WTC11 (cell line): ENCODE measurements around the gene UNC5A. TPM values are rescaled to one million over a fixed set of nuclear protein-coding genes. Genes with fewer than 3 reads are reported as not detected.

ENCODE experiments used
- ATAC-seq: fragments of 200-7000 bp; cut with Tn5 transposase; 2 replicates; pipeline ENCODE4 v1.10.0; 2021; ENCODE audit warnings: mild to moderate bottlenecking, moderate library complexity
- CTCF ChIA-PET: fragments of 300-600 bp; sonication (Branson Sonifier 250); formaldehyde crosslinking; loops from one replicate; lab custom pipeline; 2021; ENCODE audit warnings: antibody characterized with exemption; lab: Charles Lee
- POLR2A ChIA-PET: fragments of 350-600 bp; sonication (Branson Sonifier 250); formaldehyde crosslinking; loops from one replicate; lab custom pipeline; 2021; ENCODE audit warnings: antibody characterized with exemption; lab: Charles Lee
- DNase-seq: peaks from one replicate; pipeline ENCODE4 v3.0.0; 2021; ENCODE audit warnings: low spot score
- H3K27ac Mint-ChIP-seq: 2 replicates; pipeline ENCODE4 v1.8.0; 2021; ENCODE audit warnings: mixed read lengths
- H3K27me3 Mint-ChIP-seq: 2 replicates; pipeline ENCODE4 v1.8.0; 2021; ENCODE audit warnings: low read depth, mild to moderate bottlenecking, moderate library complexity, mixed read lengths
- H3K36me3 Mint-ChIP-seq: 2 replicates; pipeline ENCODE4 v1.8.0; 2021; ENCODE audit warnings: mixed read lengths
- H3K4me1 Mint-ChIP-seq: 2 replicates; pipeline ENCODE4 v1.8.0; 2022; ENCODE audit warnings: mixed read lengths
- H3K4me3 Mint-ChIP-seq: 2 replicates; pipeline ENCODE4 v1.8.0; 2021; ENCODE audit warnings: mild to moderate bottlenecking, moderate library complexity, mixed read lengths
- H3K9me3 Mint-ChIP-seq: 2 replicates; pipeline ENCODE4 v1.8.0; 2021; ENCODE audit warnings: mixed read lengths
- ETV6 ChIP-seq: sonication (generic); formaldehyde crosslinking; IDR thresholded peaks from 2 replicates; pipeline ENCODE4 v1.8.1; 2022; ENCODE audit warnings: mild to moderate bottlenecking, missing genetic modification reagents
- FOXP1 ChIP-seq: sonication (generic); formaldehyde crosslinking; IDR thresholded peaks from 2 replicates; pipeline ENCODE4 v1.8.0; 2022; ENCODE audit warnings: missing genetic modification reagents, mild to moderate bottlenecking, moderate library complexity, borderline replicate concordance
- MYBL2 ChIP-seq: sonication (generic); formaldehyde crosslinking; IDR thresholded peaks from 2 replicates; pipeline ENCODE4 v1.8.1; 2023; ENCODE audit warnings: mild to moderate bottlenecking, moderate library complexity, missing genetic modification reagents
- NFATC4 ChIP-seq: fragments of 250-450 bp; sonication (Bioruptor Pico); IDR thresholded peaks from 2 replicates; pipeline ENCODE4 v1.9.0; 2021; ENCODE audit warnings: mild to moderate bottlenecking
- NFYB ChIP-seq: sonication (generic); formaldehyde crosslinking; conservative IDR thresholded peaks from 2 replicates; pipeline ENCODE4 v1.8.0; 2022; ENCODE audit warnings: low read depth, missing genetic modification reagents
- SMAD3 ChIP-seq: sonication (generic); formaldehyde crosslinking; IDR thresholded peaks from 2 replicates; pipeline ENCODE4 v1.8.0; 2022; ENCODE audit warnings: missing genetic modification reagents, mild to moderate bottlenecking, borderline replicate concordance
- total RNA-seq: library from RNA; stranded (reverse); gene quantifications from 3 replicates; pipeline ENCODE4 v1.2.3, GENCODE V29; 2021
- TF ChIP-seq, protein P1 (sequence below): sonication (generic); formaldehyde crosslinking; IDR thresholded peaks from 2 replicates; pipeline ENCODE4 v1.8.1; 2023; ENCODE audit warnings: mild to moderate bottlenecking, missing genetic modification reagents, moderate library complexity
- TF ChIP-seq, protein P2 (sequence below): sonication (generic); formaldehyde crosslinking; IDR thresholded peaks from 2 replicates; pipeline ENCODE4 v1.8.0; 2022; ENCODE audit warnings: mild to moderate bottlenecking, missing genetic modification reagents
- TF ChIP-seq, protein P3 (sequence below): sonication (generic); formaldehyde crosslinking; IDR thresholded peaks from 2 replicates; pipeline ENCODE4 v1.8.1; 2023; ENCODE audit warnings: mild to moderate bottlenecking, missing genetic modification reagents
- TF ChIP-seq, protein P4 (sequence below): fragments of 250-450 bp; sonication (Bioruptor Pico); IDR thresholded peaks from 2 replicates; pipeline ENCODE4 v1.9.0; 2021; ENCODE audit warnings: mild to moderate bottlenecking, borderline replicate concordance
- TF ChIP-seq, protein P5 (sequence below): fragments of 250-450 bp; sonication (Bioruptor Pico); IDR thresholded peaks from 2 replicates; pipeline ENCODE4 v1.9.0; 2021; ENCODE audit warnings: mild to moderate bottlenecking
- TF ChIP-seq, protein P6 (sequence below): fragments of 250-450 bp; sonication (Bioruptor Pico); IDR thresholded peaks from 2 replicates; pipeline ENCODE4 v1.9.0; 2021; ENCODE audit warnings: mild to moderate bottlenecking
- TF ChIP-seq, protein P7 (sequence below): sonication (generic); formaldehyde crosslinking; IDR thresholded peaks from 2 replicates; pipeline ENCODE4 v1.8.1; 2022; ENCODE audit warnings: low read depth, mild to moderate bottlenecking, moderate library complexity, missing genetic modification reagents, borderline replicate concordance

The UNC5A gene
- total RNA-seq, 1 experiment from 2014 or later, result 10.2 TPM

DNA sequence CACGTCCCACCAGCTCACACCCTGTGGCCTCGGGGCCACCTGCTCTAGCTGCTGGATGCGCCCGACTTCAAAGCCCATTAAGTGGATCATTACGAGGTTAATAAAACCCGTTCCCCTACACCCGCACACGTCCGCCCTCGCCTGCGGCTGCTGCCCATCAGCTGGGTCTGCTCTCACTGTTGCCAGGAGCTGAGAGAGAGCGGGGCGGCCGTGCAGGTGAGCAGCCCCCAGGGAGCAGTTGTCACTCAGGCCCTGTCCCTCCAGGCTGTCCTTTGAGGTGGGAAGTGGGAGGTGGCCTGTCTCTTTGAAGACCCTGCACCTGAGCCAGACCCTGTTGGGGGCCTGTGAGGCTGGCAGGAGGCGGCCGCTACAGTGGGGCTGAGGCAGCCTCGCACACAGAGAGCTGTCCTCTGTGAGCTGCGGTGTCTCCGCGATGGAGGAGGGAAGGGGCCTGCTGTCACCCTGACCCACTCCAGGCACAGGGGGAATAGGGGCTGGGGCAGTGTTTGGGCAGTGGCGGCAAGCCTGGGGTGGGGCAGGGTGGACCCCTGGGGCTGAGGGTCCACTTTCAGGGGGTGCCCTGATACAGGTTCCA lies 12.8 kb upstream of the UNC5A start:
- no peak overlapping the region for H3K27ac Mint-ChIP-seq
- ChIA-PET POLR2A (no interaction called here), CTCF (interaction anchor here (1.1 to 1.9 kb wide), 4 partner anchors 53 to 137 kb away, joined by 3 to 13 read pairs (median 5); no protein-coding TSS in a partner anchor)
- ATAC-seq (no peak; the same call in 1 of the 2 replicates), DNase-seq (no peak)
- no peaks in the 10 kb centered on the region; the same call in 1 of the 2 replicates for H3K27me3 Mint-ChIP-seq
- peaks cover 13% of the 10 kb centered on the region; the same call in 1 of the 2 replicates for H3K4me1 Mint-ChIP-seq
- no peak overlapping the region for H3K4me3 Mint-ChIP-seq
- TF ChIP-seq, protein P1, sequence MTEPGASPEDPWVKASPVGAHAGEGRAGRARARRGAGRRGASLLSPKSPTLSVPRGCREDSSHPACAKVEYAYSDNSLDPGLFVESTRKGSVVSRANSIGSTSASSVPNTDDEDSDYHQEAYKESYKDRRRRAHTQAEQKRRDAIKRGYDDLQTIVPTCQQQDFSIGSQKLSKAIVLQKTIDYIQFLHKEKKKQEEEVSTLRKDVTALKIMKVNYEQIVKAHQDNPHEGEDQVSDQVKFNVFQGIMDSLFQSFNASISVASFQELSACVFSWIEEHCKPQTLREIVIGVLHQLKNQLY (CRISPR knock-in tag), result no peak
- TF ChIP-seq, protein P2, sequence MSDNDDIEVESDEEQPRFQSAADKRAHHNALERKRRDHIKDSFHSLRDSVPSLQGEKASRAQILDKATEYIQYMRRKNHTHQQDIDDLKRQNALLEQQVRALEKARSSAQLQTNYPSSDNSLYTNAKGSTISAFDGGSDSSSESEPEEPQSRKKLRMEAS (CRISPR knock-in tag), result no peak
- TF ChIP-seq MYBL2 (no peak), NFYB (CRISPR knock-in tag) (no peak), SMAD3 (CRISPR knock-in tag) (no peak), NFATC4 (CRISPR knock-in tag) (no peak)
- TF ChIP-seq, protein P3, sequence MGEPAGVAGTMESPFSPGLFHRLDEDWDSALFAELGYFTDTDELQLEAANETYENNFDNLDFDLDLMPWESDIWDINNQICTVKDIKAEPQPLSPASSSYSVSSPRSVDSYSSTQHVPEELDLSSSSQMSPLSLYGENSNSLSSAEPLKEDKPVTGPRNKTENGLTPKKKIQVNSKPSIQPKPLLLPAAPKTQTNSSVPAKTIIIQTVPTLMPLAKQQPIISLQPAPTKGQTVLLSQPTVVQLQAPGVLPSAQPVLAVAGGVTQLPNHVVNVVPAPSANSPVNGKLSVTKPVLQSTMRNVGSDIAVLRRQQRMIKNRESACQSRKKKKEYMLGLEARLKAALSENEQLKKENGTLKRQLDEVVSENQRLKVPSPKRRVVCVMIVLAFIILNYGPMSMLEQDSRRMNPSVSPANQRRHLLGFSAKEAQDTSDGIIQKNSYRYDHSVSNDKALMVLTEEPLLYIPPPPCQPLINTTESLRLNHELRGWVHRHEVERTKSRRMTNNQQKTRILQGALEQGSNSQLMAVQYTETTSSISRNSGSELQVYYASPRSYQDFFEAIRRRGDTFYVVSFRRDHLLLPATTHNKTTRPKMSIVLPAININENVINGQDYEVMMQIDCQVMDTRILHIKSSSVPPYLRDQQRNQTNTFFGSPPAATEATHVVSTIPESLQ (CRISPR knock-in tag), result no peak
- TF ChIP-seq, protein P4, sequence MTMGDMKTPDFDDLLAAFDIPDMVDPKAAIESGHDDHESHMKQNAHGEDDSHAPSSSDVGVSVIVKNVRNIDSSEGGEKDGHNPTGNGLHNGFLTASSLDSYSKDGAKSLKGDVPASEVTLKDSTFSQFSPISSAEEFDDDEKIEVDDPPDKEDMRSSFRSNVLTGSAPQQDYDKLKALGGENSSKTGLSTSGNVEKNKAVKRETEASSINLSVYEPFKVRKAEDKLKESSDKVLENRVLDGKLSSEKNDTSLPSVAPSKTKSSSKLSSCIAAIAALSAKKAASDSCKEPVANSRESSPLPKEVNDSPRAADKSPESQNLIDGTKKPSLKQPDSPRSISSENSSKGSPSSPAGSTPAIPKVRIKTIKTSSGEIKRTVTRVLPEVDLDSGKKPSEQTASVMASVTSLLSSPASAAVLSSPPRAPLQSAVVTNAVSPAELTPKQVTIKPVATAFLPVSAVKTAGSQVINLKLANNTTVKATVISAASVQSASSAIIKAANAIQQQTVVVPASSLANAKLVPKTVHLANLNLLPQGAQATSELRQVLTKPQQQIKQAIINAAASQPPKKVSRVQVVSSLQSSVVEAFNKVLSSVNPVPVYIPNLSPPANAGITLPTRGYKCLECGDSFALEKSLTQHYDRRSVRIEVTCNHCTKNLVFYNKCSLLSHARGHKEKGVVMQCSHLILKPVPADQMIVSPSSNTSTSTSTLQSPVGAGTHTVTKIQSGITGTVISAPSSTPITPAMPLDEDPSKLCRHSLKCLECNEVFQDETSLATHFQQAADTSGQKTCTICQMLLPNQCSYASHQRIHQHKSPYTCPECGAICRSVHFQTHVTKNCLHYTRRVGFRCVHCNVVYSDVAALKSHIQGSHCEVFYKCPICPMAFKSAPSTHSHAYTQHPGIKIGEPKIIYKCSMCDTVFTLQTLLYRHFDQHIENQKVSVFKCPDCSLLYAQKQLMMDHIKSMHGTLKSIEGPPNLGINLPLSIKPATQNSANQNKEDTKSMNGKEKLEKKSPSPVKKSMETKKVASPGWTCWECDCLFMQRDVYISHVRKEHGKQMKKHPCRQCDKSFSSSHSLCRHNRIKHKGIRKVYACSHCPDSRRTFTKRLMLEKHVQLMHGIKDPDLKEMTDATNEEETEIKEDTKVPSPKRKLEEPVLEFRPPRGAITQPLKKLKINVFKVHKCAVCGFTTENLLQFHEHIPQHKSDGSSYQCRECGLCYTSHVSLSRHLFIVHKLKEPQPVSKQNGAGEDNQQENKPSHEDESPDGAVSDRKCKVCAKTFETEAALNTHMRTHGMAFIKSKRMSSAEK (CRISPR knock-in tag), result no peak
- TF ChIP-seq, protein P5, sequence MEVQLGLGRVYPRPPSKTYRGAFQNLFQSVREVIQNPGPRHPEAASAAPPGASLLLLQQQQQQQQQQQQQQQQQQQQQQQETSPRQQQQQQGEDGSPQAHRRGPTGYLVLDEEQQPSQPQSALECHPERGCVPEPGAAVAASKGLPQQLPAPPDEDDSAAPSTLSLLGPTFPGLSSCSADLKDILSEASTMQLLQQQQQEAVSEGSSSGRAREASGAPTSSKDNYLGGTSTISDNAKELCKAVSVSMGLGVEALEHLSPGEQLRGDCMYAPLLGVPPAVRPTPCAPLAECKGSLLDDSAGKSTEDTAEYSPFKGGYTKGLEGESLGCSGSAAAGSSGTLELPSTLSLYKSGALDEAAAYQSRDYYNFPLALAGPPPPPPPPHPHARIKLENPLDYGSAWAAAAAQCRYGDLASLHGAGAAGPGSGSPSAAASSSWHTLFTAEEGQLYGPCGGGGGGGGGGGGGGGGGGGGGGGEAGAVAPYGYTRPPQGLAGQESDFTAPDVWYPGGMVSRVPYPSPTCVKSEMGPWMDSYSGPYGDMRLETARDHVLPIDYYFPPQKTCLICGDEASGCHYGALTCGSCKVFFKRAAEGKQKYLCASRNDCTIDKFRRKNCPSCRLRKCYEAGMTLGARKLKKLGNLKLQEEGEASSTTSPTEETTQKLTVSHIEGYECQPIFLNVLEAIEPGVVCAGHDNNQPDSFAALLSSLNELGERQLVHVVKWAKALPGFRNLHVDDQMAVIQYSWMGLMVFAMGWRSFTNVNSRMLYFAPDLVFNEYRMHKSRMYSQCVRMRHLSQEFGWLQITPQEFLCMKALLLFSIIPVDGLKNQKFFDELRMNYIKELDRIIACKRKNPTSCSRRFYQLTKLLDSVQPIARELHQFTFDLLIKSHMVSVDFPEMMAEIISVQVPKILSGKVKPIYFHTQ (CRISPR knock-in tag), result no peak
- TF ChIP-seq, protein P6, sequence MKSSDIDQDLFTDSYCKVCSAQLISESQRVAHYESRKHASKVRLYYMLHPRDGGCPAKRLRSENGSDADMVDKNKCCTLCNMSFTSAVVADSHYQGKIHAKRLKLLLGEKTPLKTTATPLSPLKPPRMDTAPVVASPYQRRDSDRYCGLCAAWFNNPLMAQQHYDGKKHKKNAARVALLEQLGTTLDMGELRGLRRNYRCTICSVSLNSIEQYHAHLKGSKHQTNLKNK (CRISPR knock-in tag), result no peak
- no peaks in the 10 kb centered on the region for H3K36me3 Mint-ChIP-seq
- H3K9me3 Mint-ChIP-seq, result no peaks in the 10 kb centered on the region

DNA sequence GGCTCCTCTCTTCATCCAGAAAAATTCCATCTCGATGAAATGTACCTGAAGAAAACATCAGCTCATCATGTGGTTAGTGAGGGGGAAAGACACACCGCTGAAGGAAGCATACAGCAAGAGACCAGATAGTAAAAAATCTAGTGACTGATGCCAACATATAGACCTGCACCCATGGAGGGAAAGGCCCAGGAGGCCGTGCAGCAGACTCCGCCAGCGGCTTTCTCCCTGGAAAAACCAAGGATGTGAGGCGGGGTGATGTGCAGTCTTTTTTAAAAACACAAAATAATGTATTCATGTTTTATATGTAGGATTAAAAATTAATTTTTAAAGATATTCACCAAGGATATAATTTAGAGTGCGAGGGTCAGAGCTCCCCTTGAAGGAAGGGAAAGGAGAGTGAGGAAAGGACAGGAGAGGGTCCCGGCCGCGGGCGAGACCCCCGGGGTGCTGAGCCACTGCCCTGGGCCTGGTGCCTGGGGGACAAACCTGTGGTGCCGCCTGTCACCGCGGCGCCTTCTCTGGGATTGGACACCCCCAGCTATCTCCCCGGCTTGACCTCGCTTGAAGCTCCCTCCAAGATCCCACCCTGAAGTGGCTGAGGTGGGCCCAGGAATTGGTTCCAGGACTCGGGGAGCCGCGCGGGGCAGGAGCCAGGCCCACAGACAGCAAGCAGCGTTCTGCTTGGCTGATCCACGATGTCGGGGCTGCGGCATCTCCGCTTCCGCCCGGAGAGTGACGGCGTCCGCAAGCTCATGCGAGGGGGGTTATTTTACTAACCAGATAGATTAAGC lies 12.1 kb upstream of the UNC5A start:
- TF ChIP-seq SMAD3 (CRISPR knock-in tag) (no peak), FOXP1 (CRISPR knock-in tag) (no peak), NFYB (CRISPR knock-in tag) (no peak), ETV6 (no peak), NFATC4 (CRISPR knock-in tag) (no peak)
- TF ChIP-seq, protein P7, sequence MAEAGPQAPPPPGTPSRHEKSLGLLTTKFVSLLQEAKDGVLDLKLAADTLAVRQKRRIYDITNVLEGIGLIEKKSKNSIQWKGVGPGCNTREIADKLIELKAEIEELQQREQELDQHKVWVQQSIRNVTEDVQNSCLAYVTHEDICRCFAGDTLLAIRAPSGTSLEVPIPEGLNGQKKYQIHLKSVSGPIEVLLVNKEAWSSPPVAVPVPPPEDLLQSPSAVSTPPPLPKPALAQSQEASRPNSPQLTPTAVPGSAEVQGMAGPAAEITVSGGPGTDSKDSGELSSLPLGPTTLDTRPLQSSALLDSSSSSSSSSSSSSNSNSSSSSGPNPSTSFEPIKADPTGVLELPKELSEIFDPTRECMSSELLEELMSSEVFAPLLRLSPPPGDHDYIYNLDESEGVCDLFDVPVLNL, result no peak
- no peak overlapping the region for H3K27ac Mint-ChIP-seq

More for the DNA sequence above, 12.1 kb upstream of the UNC5A start:
- ATAC-seq (no peak), DNase-seq (no peak)
- Mint-ChIP-seq H3K36me3 (no peaks in the 10 kb centered on the region), H3K4me3 (no peak overlapping the region), H3K9me3 (no peaks in the 10 kb centered on the region), H3K27me3 (no peaks in the 10 kb centered on the region; the same call in 1 of the 2 replicates), H3K4me1 (peaks cover 8% of the 10 kb centered on the region; the same call in 1 of the 2 replicates)
- ChIA-PET CTCF (interaction anchor here (1.1 to 1.9 kb wide), 4 partner anchors 53 to 137 kb away, joined by 3 to 13 read pairs (median 5); no protein-coding TSS in a partner anchor), POLR2A (no interaction called here)
